Measurements from ENCODE around the gene POFUT2.

POFUT2 gene

DNA sequence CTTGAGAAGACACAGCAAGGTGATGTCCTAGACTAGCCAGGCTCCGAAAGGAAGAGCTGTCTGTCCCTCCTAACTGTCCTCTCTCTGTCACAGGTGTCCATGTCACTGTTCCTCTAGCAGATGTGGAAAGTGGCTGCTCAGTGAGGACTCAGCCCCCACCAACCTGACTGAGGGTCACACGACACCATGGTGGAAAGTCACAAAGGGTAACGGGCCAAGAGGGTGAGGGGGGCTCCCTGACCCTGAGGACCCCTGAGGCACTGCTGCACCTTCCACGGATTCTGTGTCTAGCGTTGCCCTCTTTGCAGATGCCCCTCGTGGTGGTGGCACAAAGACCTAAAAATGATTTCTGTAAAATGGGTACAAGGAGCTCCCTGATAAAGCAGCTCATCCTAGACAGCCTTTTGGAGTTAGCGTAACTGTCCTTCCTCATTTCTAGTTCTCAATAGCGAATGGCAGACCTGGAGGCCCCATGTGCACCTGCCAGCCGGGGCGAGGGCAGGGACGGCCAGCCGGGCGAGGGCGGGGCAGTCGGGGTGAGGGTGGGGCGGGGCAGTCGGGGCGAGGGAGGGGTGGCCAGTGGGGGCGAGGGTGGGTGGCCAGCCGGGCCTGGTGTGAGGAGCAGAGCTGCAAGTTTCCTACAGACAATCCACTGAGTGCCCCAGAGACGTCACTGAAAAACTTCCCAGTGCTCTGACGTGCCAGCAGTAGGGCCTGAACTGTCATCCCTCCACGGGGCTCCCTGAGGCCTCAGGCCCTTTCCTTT, 23.4 kb downstream of the POFUT2 start:
- no peak for FAIRE-seq
- DNase-seq (ENCODE audit: low spot score) = no peak

GRCh38 chr21:45263534-45263933, 24.2 kb downstream of the POFUT2 start:
- DNase-seq (ENCODE audit: low spot score) (no peak), FAIRE-seq (no peak)

DNA sequence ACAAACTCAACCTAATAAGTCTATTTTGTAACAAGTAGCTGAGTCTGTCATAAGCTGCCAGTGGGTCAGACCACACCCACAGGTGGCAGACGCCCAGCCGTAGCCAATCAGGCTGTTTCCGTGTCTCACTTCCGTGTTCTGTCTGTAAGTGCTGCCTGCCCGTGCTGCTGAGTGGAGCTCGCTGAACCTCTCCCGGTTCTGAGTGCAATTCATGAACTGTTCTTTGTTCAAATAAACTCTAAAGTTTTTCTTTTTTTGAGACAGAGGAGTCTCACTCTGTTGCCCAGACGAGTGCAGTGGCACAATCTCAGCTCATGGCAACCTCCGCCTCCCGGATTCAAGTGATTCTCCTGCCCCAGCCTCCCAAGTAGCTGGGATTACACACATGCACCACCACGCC, 25.1 kb downstream of the POFUT2 start:
- no peak for FAIRE-seq
- no peak for DNase-seq (ENCODE audit: low spot score)

DNA sequence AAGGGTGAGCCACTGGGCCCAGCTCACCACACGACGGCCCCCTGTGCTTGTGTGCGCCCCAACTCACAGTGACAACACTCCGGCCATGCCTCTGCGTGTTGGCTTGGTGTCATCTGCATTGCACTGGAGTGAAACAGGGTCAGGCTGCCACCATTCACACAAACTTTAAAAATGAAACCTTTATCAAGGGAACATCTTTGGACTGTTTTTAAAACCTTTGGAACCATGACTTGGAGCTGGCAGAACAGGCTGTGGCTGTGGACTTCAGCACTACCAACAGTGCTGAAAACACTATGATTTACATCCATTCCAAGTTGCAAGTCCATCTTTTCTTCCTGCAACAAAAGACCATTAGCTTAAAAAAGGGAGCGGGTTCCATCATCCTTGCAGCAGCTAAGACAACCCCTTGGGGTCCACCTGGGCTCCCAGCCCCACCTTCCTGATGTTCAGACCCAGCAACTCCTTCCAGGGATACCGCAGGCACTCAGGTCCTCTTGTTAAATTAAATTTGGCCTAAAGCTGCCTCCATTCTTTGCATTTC, 25.6 kb downstream of the POFUT2 start:
- FAIRE-seq (no peak), DNase-seq (ENCODE audit: low spot score) (no peak)

GRCh38 chr21:45261093-45261492, 26.6 kb downstream of the POFUT2 start:
- no peak for DNase-seq (ENCODE audit: low spot score)
- no peak for FAIRE-seq

DNA sequence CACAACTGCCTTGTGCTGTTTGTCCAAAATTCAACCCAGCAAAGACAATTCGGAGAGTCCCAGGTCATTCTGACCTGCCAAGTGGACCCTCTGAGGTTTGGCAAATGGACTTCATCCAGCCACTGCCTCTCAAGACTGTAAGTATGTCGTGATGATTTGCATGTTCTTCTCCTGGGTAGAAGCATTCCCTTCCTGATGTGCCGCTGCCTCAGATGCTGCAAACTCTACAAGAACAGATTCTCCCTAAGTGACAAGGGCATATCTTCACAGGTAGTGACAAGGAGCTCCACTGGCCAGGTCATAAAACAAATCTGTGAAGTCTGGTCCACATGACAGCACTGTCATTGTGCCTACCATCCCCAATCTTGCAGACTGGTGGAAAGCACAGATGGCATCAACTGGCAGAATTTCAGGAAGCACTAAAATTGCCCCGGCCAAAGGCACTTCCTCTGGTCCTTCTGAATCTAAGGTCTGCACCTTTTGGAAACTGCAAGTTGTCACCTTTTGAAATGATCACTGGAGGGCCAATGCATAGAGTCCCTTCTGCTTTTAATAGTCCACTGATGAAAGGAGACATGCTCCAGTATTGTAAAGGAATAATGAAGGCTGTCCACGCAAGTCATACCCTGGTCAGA, 27.4 kb downstream of the POFUT2 start:
- DNase-seq (ENCODE audit: low spot score) (no peak), FAIRE-seq (no peak)

GRCh38 chr21:45259206-45259840, 28.4 kb downstream of the POFUT2 start:
- FAIRE-seq = no peak
- DNase-seq (ENCODE audit: low spot score) = no peak

DNA sequence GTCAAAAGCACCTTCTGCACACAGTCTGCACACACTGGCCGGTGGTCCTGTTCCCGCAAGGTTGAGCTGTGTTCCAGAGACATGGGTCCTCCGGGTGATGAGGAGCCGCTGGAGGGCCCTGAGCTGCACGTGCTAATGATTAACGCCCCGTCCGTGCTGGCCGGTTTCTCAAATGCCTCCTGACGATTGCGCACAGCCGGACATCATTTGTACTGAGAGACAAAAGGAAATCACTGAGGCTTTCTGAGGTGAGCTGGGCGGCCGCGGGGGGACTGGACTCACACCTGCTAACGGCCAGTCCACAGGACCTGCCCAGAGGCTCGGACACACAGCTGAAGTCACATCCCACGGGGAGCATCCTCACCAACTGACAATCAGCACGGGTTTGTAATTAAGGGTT, 29.2 kb downstream of the POFUT2 start:
- FAIRE-seq (no peak), DNase-seq (ENCODE audit: low spot score) (no peak)

DNA sequence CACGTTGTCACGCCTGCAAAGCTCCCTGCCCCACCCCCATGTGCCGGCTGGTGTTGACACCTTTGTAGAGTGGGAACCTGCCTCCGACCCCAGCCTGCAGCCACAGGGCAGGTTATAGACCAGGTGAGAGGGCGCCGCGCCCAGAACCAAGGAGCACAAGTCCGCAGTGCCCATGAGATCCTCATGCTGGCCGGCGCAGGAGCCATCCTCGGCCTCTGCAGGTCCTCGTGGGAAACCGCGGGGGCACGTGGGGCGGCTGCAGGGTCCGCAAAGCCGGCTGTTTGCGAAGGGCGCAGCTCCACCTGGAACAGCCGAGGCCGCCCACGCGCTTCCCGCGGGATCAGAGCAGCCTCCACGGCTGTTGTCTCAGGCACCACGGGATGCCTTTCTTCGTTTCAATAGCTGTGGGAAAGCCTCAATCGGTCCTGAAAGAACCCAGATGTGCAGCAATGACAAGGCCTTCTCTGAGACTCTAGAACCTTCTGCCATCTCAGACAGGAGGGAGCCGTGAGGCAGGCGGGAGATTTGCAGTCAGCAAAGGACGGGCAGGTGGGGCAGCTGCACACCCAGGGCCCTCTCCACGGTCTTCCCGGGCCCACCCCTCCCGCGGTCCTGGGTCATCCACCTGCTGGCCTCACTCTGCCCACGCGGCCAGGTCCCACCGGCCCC, 29.9 kb downstream of the POFUT2 start:
- FAIRE-seq (no peak), DNase-seq (ENCODE audit: low spot score) (no peak)

GRCh38 chr21:45256912-45257672, 30.6 kb downstream of the POFUT2 start:
- FAIRE-seq (no peak), DNase-seq (ENCODE audit: low spot score) (no peak)

DNA sequence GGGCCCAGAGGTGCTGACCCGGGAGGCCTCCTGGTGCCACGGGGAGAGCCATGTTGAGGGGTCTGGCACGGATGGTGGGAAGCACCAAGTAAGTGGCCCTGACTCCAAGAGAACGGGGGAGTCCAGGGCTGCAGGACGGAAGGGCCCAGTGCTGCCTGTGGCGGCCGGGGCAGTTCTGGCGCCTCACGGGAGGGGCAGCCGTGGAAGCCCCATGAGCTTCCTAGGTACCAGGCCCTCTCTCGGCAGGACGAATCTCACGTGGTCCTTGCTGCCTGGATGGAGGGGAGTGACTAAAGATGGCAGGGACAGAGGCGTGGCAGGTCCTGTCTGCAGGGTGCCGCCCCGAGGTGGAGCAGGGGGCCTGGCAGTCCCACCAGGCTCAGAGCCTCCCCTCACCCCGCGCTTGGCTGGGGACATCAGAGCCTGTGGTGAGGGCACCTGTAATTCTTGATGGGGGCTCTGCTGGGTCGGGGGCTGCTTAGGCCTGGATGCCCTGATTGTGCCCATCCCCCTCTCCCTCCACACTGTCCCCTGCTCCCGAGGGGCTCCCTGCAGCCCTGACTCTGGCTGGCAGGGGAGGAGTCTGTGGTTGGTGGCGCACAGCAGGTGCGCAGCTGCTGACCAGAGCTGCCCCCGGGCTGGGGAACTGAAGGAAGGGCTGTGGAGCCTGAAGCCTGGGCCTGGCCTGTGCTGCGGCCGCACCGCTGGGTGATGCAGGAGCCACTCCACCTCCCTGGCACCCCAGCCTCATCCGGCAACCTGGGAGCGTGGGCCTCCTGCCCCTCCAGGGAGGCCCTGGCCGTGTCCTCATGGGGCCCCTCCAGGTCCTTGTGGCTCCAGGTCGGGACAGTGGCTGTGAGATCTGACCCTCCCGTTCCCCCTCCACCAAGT, 31.4 kb downstream of the POFUT2 start:
- FAIRE-seq = no peak
- DNase-seq (ENCODE audit: low spot score) = no peak

DNA sequence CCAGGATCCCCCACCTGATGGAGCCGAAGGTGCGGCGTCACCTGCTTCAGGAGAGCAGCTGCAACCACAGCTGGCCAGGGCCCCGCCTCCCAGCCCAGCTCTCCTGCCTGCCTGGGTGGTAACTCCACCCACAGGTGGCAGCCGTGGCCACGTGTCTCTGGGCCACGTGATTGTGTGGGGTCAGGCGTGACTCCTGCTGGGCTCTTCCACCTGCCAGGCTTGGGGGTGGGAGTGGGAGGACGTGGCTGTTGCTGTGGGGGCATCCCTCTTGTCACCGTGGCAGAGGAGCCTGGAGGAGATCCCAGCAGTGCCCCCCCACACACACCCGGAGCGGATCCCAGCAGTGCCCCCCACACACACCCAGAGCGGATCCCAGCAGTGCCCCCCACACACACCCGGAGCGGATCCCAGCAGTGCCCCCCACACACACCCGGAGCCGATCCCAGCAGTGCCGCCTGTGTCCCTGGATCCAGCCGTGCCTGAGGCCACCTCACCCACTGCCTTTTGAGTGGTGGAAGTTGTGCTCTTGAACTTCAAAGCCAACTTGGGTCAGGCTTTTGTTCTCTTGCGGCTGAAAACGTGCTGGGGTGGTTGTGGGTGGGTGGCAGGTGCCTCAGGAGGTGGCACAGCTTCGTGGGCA, 32.2 kb downstream of the POFUT2 start:
- no peak for DNase-seq (ENCODE audit: low spot score)
- no peak for FAIRE-seq

GRCh38 chr21:45254460-45254930, 33.2 kb downstream of the POFUT2 start:
- FAIRE-seq = no peak
- DNase-seq (ENCODE audit: low spot score) = no peak

DNA sequence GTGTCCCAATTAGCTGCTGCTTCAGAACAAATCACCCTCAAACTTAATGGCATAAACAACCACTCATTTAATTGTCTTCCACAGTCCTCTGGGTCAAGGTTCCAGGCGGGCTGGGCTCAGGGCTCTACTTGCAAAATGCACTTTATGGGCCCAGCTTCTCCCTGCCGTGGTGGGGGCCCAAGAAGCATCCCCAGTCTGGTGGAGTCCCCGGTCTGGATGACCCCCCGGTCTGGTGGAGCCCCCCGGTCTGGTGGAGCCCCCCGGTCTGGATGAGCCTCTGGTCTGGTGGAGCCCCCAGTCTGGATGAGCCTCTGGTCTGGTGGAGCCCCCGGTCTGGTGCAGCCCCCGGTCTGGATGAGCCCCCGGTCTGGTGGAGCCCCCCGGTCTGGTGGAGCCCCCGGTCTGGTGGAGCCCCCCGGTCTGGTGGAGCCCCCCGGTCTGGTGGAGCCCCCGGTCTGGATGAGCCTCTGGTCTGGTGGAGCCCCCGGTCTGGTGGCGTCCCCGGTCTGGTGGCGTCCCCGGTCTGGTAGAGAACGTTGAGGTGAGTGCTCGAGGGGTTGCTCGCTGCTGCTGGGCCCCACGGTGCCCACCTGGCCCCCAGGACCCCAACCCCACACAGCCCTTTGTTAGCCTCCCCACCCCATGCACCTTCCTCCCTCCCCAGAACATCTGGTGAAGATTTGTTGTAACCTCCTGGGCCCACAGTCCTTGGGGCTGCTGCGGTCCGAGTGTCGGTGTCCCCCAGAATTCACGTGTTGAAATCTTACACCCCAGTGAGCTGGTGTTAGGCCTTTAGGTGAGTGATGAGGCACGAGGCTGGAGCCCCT, 33.8 kb downstream of the POFUT2 start:
- FAIRE-seq (no peak), DNase-seq (ENCODE audit: low spot score) (no peak)

DNA sequence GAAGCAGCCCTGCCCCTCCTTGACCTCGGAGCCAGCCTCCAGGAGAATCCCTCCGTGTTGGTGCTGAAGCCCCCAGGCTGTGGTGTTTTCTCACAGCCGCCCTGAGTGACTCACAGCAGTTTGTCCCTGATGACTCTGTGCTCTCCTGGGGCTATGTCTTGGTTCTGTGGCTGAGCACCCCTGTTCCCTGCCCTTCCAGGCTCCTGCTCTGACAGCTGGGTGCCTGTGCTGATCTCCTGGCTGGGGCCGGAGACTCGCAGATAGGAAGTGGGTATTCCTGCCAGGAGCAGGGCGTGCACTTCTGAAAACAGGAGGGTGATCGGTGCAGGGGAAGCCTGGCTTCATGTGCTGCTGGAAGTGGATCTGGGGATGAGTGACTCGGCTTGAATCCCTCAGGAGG, 34.5 kb downstream of the POFUT2 start:
- no peak for FAIRE-seq
- peak; percentile 37 for DNase-seq (ENCODE audit: low spot score)

- DNase-seq (ENCODE audit: low spot score) (no peak), FAIRE-seq (no peak)
Observed at GRCh38 chr21:45252448-45252925, 35.2 kb downstream of the POFUT2 start.

GRCh38 chr21:45251635-45252447, 35.9 kb downstream of the POFUT2 start:
- DNase-seq (ENCODE audit: low spot score) (no peak), FAIRE-seq (no peak)

Measured in RCC 7860 (cell line).